HG02763 (cell line): ENCODE results near the gene SPDYC.
A peak's percentile ranks its signal among the peaks of the same experiment; 100 is the strongest.
"Not testable (repeated sequence)": the region's sequence is repeated elsewhere in the genome, so short reads cannot be mapped to it uniquely, and the experiment has no call there.

Source experiments
- ATAC-seq: cut with Tn5 transposase; IDR thresholded peaks from one replicate; pipeline ENCODE4 v1.9.1; 2021; ENCODE audit warnings: mild to moderate bottlenecking, moderate library complexity; ENCODE audit not compliant: unreplicated experiment

The SPDYC gene

DNA sequence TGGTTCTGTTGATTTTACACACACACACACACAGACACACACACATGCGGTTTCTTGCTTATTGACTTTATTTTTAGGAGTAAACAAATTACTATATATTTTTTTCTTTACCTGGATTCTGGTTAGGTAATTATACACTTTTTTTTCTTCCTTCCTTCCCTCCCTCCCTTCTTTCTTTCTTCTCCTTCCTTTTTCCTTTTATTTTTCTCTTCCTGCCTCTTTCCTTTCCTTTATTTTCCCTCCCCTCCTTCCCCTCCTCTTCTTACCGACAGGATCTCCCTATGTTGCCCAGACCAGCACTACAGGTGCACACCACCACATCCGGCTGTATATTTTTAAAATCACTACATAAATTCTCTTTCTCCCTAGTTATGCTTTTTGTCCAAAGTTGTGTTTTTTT lies 3.1 kb upstream of the SPDYC start:
- ATAC-seq, result no peak

DNA sequence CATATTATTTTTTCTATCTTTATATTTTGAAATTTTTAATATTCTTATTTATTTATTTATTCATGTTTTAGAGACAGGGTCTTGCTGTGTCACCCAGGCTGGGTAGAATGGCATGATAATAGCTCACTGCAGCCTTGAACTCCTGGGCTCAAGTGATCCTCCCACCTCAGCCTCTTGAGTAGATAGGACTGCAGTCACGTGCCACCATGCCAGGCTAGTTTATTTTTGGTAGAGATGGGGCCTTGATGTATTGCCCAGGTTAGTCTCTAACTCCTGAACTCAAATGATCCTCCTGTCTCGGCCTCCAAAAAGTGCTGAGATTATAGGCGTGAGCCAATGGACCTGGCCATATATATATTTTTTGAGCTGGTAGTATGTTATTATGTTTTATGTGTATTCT lies 2.4 kb upstream of the SPDYC start:
- ATAC-seq, result no peak

DNA sequence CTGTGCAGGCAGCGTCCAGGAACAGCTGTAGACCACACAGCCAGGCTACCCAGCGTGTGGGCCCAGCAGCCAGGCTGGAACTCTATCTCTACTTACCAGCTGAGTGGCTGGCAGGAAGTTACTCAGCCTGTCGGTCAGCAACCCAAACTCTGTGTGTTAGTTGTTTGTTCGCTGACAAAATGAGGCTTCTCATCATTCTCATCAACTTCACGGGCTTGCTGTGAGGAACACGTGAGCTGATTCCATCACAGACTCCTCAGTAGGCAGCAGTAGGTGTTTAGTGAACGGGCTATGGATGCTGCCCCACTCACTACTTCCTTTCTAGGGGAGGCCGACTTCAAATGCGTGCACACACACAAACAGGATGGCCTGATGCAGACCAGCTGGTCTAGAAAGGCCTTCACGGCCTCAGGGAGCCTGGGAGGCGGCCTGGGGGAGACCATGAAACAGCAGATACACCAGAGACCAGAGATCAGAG lies 830 bp upstream of the SPDYC start:
- no peak for ATAC-seq

DNA sequence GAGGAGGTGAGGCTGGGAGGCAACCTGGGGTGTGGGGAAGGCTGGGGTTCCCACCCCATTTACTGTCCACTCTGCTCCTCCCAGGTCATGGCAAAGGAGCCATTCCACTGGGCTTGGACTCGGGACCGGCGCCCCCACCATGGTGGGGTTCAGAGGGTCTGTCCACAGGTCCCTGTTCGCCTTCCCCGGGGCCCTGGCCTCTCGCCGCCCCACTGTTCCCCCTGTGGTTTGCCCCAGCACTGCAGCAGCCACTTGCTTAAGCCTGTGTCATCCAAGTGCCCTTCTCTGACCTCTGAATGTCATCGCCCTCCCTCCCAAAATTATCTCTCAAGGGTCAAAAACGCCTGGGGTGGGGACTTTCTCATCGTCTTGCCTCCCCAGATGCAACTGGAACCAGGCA lies 2.6 kb downstream of the SPDYC start:
- no peak for ATAC-seq

DNA sequence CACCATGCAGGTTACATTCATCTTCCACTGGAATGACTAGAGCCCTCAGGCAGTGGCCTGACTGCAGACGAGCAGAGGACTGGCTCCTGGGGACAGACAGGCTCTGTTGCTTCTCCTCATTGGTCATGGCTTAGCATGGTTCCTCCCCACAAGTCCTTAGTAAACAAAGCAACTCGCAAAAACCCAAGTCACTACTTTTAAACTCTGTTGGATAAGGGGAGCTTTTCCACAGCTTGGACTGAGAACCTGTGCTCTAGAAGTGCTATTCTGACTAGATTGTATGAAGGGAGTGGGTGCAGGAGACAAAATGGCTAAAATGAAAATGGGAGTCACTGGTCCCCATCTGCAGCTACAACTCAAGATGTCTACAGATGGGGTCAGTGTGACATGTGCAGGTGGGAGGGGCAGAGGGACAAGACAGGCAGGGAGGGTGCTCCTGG lies 4.6 kb downstream of the SPDYC start:
- not testable (repeated sequence) for ATAC-seq

DNA sequence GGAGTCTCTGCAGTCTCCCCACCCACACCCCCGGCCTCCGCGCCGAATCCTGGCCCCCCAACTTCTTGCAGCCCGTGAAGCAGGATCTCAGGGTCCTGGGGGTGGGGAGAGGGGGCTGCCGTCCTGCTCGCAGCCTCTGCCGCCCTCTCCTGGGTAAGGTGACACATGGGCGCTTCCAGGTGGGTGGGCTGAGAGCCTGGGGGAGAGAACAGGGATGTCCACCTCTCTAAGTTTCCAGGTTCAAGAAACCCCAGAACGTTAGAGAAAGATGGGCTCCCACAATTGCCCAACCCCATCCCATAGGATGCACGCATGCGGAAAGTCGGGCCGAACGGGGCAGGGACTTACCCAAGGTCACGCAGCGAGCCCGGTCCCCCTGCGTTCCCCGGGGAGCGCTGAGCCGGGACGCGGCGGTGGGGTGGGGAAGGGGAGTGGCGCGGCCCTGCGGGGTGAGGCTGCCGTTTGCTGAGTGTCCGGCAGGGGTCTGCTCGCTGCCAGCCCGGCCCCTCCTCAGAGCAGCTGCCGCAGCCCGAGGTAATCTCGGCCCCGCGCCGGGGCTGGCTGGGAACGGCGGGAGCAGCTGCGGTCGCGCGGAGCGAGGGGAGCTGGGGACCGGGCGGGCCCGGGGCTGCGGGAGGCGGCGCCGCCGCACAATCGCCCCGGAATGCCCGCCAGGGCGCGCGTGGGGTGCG lies 11.0 kb downstream of the SPDYC start:
- peak; percentile 54 for ATAC-seq

DNA sequence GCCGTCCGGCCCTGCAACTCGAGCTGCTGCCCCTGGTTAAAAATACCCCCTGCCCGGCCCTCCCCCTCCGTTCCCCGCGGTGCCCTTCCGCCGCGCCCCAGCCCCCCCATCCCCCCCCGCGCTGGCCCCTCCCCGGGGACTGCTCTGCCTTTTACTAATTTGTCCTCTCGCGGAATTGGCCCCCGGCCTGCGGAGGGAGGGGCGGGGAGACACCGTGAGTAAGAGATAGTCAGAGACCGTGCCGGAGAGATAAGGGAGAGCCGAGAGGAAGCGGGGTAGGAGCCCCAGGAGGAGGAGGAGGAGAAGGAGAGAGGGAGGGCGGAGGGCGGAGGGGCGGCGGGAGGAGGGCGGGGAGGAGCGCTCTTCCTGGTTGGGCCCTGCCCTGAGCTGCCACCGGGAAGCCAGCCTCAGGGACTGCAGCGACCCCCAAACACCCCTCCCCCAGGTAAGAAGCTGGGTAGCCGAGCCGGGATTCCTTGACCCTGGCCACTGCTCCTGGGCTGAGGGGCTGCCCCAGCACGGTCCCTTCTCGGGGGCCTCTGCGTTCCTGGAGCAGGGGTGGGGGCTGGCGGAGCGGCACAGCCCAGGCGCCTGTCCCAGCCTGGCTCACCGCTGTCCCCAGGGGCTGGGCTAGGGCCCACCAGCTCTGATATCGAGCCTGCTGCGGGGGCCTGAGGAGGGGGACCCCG lies 11.7 kb downstream of the SPDYC start, which contains the start of gene CAPN1:
Gene CAPN1, plus strand, starts transcription at position 360 of the 689 bp plus-strand sequence. CDS start 774 bp downstream, outside the sequence.
- ATAC-seq, result peak; percentile 34

DNA sequence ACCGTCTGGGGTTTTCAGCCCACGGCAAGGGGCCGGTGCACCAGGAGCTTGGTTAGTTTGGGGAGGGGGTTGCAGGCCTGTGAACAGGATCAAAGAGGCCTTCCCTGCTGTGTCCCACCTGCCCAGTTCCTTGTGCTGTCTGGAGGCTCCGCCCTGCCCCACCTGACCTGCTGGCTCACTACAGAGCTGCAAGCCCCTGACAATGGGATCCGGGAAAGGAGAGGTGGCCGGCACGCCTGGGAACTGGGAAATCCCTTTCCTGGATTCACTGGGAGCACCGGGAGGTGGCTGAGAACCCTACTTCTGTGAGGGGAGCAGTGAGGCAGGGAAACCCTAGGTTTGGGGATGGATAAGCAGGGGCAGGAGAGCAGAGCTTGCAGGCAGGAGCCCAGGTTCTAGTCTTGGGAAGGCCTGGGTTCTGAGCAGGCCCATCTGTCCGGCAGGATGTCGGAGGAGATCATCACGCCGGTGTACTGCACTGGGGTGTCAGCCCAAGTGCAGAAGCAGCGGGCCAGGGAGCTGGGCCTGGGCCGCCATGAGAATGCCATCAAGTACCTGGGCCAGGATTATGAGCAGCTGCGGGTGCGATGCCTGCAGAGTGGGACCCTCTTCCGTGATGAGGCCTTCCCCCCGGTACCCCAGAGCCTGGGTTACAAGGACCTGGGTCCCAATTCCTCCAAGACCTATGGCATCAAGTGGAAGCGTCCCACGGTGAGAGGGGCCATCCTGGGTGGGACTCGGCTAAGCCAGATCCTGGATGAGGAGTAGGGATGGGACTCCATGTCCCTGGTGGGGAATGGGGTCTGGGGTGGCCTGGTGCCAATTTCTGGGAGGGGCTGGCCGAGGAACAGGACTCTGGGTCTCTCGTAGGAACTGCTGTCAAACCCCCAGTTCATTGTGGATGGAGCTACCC lies 12.5 kb downstream of the SPDYC start:
- ATAC-seq, result no peak

DNA sequence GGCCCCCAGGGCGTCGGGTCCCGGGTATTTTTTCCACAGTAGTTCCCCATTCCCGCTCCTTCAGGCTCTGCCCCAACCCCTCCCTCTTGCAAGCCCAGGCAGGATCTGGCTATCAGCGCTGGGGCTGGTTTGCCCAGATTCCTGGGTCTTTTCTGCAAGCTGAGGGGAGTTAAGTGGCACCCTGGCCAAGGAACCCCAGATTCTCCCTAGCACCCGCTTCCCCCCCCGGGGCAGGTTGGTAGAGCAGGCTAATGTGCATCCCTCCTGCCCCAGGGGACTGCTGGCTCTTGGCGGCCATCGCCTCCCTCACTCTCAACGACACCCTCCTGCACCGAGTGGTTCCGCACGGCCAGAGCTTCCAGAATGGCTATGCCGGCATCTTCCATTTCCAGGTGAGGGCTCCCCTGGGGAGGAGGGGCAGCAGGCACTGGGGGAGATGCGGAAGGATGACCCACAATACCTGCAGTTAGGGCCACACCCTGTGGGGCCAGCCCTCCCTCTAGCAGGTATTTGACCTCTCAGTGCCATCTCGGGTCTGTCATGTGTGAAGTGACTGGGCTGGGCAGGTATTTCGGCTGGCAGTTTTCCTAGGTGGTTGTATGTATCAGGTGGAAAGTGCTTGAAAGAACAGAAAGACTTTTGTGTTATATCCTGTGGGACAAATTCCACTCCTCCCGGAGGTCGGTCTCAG lies 13.3 kb downstream of the SPDYC start:
- ATAC-seq, result no peak

DNA sequence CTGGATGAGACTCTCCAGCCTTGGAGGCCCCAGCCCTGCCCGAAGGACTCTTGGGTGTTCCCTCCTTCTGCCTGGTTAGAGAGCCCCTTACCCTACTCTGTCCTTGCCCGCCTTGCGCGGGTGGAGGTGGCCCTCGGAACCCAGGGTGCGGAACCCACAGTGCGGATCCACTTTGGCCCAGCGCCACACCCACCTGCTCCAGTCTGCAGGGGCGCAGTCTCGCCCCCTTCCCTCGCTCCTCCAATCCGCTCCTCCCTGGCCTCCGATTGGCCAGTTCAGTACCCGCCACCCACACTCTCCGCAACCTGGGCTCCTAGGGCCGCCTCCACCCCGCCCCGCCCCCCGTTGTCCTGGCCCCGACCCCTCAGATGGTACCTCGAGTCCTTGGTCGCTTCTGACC lies 14.1 kb downstream of the SPDYC start:
- no peak for ATAC-seq

DNA sequence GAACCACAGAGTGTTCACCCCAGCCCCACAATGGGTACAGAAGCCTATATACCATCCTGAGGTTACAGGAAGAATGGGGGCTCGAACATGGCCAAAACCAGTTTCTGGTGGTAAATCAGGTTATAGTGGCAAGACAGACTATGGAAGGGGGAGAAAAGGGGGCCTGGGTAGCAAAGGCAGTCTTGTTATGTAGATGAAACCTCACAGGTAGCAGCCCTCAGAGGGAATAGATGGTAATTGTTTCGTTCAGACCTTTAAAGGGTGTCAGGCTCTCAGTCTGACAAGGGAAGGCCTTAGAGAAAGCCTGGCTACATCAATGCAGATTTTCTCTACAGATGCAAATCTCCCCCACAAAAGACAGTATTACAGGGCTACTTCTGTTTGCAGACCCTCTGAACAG lies 15.1 kb downstream of the SPDYC start:
- ATAC-seq, result no peak

DNA sequence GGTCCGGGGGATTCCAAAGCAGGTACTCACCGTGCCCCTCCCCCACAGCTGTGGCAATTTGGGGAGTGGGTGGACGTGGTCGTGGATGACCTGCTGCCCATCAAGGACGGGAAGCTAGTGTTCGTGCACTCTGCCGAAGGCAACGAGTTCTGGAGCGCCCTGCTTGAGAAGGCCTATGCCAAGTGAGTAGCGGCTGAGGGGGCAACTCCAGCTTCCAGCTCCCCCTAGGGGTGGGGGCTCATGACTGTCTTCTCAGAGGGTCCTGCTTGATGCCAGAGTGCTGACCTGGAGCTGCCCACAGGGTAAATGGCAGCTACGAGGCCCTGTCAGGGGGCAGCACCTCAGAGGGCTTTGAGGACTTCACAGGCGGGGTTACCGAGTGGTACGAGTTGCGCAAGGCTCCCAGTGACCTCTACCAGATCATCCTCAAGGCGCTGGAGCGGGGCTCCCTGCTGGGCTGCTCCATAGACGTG lies 15.9 kb downstream of the SPDYC start:
- ATAC-seq, result no peak

DNA sequence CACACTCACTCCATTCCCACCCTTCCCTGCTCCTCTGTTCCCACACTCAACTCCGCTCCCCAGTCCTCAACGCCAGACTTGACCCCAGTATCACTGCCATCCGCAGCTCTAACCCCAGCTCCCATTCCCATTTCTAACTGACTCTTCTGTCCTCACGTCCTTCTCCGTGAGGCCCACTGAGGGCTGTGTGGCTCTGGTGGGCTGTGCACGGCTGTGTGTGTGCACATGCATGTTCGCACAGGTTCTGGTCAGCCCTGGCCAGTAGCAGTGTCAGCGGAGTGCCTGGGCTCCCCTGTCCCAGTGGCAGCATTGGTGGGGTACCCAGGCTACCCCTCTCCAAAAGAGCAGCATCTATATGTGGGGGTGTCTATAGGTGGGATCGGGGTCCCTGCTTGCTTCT lies 16.7 kb downstream of the SPDYC start:
- no peak for ATAC-seq

DNA sequence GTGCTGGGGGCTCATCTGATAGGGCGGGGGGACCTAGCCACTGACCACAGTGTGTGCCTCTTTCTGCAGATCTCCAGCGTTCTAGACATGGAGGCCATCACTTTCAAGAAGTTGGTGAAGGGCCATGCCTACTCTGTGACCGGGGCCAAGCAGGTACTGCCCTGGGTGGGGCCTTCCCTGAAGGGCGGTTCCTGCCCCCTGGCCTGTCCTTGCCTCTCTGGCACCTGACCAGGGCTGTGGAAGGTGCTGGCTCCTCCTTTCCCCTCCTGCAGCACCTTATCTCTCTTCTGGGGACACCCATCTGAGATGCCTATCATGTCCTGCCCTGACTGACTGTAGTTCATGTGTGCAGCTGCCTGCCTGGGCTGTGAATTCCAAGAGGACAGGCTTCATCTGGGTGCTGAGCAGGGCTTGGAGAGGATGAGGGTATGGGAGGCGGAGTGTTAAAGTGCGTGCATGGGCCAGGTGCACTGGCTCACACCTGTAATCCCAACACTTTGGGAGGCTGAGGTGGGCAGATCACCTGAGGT lies 17.2 kb downstream of the SPDYC start:
- ATAC-seq, result no peak

DNA sequence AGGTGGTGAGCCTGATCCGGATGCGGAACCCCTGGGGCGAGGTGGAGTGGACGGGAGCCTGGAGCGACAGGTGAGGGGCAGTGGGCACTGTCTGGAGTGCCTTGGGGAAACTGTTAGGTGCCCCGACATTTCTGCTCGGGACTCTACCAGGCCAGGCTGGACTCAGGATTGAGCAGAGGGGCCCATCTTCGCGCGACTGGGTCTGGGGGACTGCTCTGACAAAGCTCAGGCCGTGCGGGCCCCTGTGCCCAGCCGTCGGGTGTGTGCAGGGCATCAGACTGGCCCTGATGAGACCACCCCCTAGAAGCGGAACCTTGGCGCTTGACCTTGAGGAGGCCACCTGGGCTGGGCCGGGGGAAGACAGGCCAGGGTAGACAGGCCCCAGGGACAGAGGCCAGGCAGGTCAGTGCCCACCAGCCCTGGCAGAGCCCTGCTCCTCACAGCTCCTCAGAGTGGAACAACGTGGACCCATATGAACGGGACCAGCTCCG lies 18.0 kb downstream of the SPDYC start:
- no peak for ATAC-seq

DNA sequence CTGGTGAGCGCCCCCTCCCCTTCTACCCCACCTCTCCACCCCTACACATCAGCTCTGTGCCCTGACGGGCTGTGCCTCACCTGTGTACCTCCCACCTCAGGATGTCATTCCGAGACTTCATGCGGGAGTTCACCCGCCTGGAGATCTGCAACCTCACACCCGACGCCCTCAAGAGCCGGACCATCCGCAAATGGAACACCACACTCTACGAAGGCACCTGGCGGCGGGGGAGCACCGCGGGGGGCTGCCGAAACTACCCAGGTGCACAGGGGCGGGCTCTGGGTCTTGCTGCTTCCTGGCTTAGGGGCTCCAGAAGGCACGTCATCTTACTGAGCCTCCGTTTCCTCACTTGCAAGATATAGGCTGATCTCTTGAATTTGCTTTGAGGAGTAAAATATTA lies 18.5 kb downstream of the SPDYC start:
- ATAC-seq, result no peak

DNA sequence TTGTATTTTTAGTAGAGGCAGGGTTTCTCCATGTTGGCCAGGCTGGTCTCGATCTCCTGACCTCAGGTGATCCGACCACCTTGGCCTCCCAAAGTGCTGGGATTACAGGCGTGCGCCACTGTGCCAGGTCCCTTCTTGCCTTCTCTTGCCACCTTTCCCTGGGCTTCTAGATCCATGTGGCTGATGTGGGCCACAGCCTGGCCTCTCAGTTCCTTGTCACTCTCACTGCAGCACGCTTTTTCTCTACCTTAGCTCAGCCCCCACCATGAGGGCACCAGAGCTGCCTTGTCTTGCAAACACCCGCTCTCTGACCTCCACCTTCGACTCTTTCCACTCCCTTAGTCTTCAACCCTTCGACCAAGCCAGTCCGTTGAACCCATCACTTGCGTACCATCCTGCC lies 19.2 kb downstream of the SPDYC start:
- no peak for ATAC-seq

DNA sequence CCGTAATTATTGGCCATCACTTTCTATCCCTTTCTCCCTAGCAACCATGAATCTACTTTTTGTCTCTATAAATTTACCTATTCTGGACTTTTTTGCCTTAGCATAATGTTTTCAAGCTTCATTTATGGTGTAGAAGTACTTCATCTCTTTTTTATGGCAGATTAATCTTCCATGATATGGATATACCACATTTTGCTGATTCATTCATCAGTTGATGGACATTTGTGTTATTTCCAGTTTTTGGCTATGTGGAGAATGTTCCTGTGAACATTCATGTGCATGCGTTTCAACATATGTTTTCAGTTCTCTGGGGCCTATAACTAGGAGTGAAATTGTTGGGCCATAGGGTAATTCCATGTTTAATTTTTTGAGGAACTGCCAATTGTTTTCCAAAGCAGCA lies 24.5 kb downstream of the SPDYC start:
- ATAC-seq, result no peak

DNA sequence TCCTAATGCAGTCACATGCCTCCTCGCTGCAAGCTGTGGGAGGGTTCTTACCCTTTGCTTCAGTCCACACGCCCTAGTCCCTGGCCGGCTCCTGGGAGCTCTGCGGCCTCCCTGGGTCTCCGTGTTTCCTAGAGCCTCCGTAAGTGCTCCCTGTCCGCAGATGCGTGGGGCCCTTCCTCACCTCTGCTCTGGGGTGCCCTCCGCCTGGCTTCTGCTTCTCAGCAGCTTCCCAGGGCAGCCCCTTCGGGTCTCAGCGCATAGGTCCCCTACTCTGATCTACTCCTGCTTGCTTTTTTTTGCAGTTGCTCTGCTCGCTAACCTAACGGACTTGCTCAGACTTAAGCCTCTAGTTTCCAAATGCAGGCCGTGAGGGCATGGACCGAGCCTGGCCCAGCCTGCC lies 34.1 kb downstream of the SPDYC start:
- ATAC-seq, result no peak
